Breast epithelium (tissue), 3 donors: ENCODE data around the gene MMP10.

ENCODE experiments used
- POLR2A ChIP-seq: fragments of 450-650 bp; IDR thresholded peaks from one replicate; pipeline ENCODE4 v1.6.1; 2016; ENCODE audit warnings: antibody characterized with exemption, mild to moderate bottlenecking, moderate library complexity
- TF ChIP-seq, protein P1 (sequence below), 3 donors: fragments of 450-650 bp; IDR thresholded peaks; one replicate each; pipeline ENCODE4 v1.5.1; 2016 to 2017; ENCODE audit warnings: antibody characterized with exemption in 3 of 3, mild to moderate bottlenecking in 3 of 3, moderate library complexity in 3 of 3

DNA sequence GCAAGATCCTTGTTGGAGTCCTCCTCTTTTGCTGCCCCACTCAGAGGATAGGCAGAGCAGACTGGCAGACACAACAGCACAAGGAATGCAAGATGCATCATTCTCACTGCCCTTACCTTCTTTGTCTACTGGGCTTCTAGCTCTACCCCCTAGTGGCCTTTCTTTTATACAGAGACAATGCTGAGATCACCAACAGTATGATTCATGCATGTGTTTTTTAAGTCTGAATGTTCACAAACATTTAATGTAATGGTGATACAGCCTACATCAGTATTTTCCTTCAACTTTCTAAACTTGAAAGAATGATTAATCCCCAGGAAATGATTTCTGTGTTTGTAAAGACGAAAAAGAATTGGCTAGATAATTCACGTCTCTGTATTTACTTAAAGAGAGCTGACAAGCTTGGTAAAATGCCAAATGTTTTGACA lies at the start of gene MMP10:
- no peak for TF ChIP-seq POLR2A
- TF ChIP-seq, protein P1, sequence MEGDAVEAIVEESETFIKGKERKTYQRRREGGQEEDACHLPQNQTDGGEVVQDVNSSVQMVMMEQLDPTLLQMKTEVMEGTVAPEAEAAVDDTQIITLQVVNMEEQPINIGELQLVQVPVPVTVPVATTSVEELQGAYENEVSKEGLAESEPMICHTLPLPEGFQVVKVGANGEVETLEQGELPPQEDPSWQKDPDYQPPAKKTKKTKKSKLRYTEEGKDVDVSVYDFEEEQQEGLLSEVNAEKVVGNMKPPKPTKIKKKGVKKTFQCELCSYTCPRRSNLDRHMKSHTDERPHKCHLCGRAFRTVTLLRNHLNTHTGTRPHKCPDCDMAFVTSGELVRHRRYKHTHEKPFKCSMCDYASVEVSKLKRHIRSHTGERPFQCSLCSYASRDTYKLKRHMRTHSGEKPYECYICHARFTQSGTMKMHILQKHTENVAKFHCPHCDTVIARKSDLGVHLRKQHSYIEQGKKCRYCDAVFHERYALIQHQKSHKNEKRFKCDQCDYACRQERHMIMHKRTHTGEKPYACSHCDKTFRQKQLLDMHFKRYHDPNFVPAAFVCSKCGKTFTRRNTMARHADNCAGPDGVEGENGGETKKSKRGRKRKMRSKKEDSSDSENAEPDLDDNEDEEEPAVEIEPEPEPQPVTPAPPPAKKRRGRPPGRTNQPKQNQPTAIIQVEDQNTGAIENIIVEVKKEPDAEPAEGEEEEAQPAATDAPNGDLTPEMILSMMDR (IDR thresholded peaks at IDR 0.05): peak in 1 of 3 donors; percentile 21
